ENCODE measurements around the gene PRSS56. TPM values are rescaled to one million over a fixed set of nuclear protein-coding genes. Genes with fewer than 3 reads are reported as not detected.

Gene PRSS56
- total RNA-seq, result not detected

DNA sequence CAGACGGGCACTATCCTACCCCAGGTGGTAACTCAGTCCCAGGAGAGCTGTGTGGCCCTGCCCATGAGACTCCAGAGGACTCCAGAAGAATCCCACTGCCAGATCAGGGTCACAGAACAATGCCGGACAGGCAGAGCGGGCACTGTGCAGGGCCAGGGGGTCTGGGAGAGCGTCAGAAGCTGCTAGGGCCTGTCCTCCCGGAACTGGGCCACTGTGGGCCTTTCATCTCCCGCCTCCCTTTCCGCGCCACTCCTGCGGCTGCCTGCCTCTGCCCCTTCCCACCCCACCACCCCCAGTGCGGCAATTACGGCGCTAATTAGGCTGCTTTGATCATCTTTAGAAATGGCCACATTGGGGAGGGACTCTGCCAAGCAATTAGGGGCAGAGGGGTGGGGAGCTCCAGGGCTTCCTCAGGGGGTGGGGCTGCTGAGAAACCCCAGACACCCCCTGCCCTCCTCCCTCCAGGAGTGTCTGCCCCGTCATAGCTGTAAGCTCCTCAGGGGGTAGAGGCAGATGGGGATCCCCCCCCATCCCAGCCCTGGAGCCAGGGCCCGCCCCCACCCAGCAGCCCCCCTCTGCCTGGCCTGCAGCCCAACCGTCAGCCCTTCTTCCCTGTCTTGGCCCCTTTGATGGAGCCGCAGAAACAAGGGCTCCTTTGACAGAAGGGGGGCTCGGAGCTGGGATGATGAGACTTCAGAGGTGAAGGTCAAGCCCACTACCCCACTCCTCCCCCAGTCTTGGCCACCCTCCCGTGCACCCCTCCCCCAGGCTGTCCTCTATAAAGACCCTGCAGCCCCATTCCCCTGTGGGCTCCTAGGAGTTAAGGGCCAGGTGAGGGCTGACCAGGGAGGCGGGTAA, at the start of gene PRSS56:
TSS of gene PRSS56 (plus strand) at position 808 of the 858 bp plus-strand sequence. CDS start 211 bp downstream, outside the sequence.
- ChIA-PET POLR2A (interaction anchor here (1.1 kb wide), 1 partner anchor 72 kb away, joined by 3 read pairs; no protein-coding TSS in a partner anchor), CTCF (interaction anchor here (1.2 to 1.4 kb wide), 2 partner anchors 28 to 72 kb away, joined by 5 to 7 read pairs; no protein-coding TSS in a partner anchor)
- Mint-ChIP-seq H3K27ac (no peak within 1 kb of the TSS), H3K4me3 (no peak within 1 kb of the TSS), H3K27me3 (peaks cover 22% of the 10 kb centered on the region), H3K9me3 (no peaks in the 10 kb centered on the region), H3K36me3 (ENCODE audit: low read depth) (no peaks in the 10 kb centered on the region), H3K4me1 (peaks cover 10% of the 10 kb centered on the region)
- no peak for DNase-seq

DNA sequence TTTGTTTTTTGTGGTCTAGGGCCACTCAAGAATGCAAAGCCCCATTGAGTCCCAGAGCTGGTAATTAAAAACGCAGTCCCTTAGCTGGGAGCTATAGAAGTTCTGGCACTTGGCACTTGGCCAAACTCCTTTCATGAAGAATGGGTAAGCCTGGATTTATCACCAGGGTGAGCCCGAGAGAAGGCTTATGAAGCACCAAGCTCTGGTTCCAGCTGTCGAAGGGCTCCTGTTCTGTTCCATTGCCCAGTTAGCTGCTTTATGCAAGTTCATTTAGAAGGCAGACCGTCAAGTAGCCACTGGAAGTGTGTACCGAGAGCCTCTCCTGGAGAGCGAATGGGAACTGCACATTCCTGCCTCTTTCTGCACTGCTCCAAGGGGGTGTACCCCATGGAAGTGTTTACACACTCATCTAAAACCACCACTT, 46.7 kb upstream of the PRSS56 start:
- POLR2A ChIA-PET, result no interaction called here
- H3K36me3 Mint-ChIP-seq (ENCODE audit: low read depth), result no peaks in the 10 kb centered on the region
- no peak overlapping the region for H3K27ac Mint-ChIP-seq
- peaks cover 45% of the 10 kb centered on the region for H3K27me3 Mint-ChIP-seq
- H3K4me3 Mint-ChIP-seq, result no peak overlapping the region
- H3K4me1 Mint-ChIP-seq, result no peaks in the 10 kb centered on the region
- DNase-seq, result no peak
- no peaks in the 10 kb centered on the region for H3K9me3 Mint-ChIP-seq
- CTCF ChIA-PET, result interaction anchor here (1.3 kb wide), 1 partner anchor 31 kb away, joined by 3 read pairs; no protein-coding TSS in a partner anchor

DNA sequence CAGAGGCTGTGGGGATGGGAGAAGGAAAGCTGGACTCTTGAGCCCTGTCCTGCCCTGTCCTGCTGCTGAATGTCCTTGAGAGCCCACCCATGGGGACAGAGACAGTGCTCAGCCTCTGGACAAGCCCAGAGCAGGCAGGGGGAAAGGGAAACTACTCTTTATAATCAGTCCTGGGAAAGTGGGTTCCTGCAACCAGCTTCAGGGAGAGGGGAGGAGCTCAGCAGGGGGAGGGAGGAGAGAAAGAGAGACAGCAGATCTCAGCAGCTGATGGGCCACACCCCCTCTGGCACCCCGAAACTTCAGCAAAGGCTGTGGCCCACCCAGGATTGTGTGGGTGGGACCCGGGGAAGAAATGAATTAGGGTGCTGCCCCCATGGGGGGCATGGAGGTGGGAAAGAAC, 44.1 kb upstream of the PRSS56 start:
- Mint-ChIP-seq H3K4me3 (no peak overlapping the region), H3K9me3 (no peaks in the 10 kb centered on the region), H3K27ac (no peak overlapping the region), H3K4me1 (no peaks in the 10 kb centered on the region), H3K27me3 (peaks cover 23% of the 10 kb centered on the region), H3K36me3 (ENCODE audit: low read depth) (no peaks in the 10 kb centered on the region)
- POLR2A ChIA-PET, result no interaction called here
- no peak for DNase-seq
- CTCF ChIA-PET, result no interaction called here

DNA sequence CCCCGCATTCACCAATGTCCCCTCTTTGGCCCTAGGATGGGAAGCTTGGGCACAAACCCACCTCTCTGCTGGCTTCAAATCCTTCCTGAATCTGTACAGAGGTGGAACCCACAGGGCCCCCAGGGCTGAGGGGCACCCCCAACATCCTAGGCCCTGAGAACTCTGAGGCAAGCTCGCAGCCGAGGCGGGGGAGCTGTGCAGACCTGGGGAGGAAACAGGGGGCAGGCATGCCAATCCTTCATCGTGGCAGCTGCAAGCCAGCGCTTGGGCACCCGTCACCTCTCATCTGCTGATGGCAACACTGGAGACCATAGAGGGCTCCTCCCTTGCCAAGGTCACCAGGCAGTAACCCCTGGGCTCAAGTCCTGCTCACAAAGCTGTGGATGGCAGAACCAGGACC, 43.4 kb upstream of the PRSS56 start:
- no peaks in the 10 kb centered on the region for H3K4me1 Mint-ChIP-seq
- DNase-seq, result no peak
- peaks cover 18% of the 10 kb centered on the region for H3K27me3 Mint-ChIP-seq
- no peak overlapping the region for H3K4me3 Mint-ChIP-seq
- CTCF ChIA-PET, result no interaction called here
- H3K9me3 Mint-ChIP-seq, result no peaks in the 10 kb centered on the region
- no peak overlapping the region for H3K27ac Mint-ChIP-seq
- POLR2A ChIA-PET, result no interaction called here
- no peaks in the 10 kb centered on the region for H3K36me3 Mint-ChIP-seq (ENCODE audit: low read depth)

DNA sequence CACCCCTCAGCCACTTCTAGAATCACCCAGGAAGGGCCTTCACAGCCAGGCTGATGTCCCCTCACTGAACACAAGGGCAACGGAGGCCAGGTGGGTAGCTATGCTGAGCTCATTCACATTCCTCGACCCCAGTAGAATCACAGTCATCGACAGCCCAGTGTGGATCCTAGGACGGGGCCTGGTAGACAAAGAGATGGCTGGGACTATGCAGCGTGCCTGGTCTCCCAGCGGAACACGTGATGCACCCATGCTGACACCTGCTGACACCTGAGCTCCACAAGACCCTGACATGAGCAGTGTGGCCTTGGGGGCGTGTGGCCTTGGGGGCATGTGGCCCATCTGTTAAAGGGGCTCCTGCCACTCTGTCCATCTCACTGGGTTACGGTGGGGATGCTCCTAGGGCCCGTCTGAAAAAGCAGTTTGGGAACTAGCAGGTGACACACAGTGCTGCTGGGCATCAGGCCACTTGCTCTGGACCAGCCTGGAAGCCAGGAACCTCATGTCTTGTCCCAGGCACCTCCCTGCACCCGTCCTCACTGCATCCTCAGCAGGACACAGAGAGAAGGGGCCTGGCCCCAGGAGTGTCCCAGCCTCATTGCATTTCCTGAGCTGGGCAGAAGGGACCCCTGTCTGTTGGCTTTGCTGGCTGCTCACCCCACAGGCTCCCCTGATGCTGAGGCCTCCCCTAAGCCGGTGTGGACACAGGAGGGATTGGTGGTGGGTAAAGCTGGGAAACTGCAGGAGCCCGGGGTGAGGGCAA, 42.3 kb upstream of the PRSS56 start:
- H3K36me3 Mint-ChIP-seq (ENCODE audit: low read depth), result no peaks in the 10 kb centered on the region
- CTCF ChIA-PET, result no interaction called here

DNA sequence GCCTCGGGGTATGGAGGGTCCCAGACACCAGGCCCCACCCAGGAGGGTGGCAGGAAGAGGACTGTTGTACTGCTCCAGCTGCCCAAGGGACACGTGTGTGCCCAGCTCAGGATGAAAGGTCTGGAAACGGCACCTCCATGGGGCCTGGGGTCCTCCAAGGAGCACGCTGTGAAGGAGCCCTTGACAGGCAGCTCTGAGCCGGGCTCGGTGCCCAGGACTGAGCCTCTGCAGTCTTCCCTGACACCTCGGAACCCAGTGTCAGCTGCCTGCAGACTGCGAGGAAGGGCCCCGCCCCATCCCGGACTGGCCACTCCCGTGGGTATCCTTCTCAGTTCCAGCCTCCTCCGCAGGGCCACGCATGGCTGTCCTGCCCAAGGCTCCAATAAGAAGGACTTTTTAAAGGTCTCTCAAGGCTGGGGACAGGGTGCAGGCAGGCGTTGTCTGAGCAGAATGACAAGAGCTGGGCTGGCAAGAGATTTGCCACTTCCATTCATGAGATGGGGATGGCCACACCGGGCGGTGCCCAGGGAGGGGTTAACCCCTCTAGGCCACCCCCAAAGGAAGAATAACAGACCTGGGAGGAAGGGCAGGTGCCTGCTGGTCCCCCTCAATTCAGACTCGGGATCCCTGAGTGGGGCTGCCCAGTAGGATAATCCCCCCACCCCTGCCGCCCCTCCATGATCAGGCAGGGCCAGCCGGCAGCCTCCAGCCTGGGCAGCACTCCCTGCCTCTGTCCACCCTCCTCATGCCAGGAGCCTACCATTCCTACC, 41.4 kb upstream of the PRSS56 start:
- no peaks in the 10 kb centered on the region for H3K4me1 Mint-ChIP-seq
- no peak overlapping the region for H3K4me3 Mint-ChIP-seq
- H3K9me3 Mint-ChIP-seq, result no peaks in the 10 kb centered on the region
- H3K27me3 Mint-ChIP-seq, result peaks cover 4% of the 10 kb centered on the region
- H3K27ac Mint-ChIP-seq, result no peak overlapping the region
- CTCF ChIA-PET, result no interaction called here
- no peak for DNase-seq
- no peaks in the 10 kb centered on the region for H3K36me3 Mint-ChIP-seq (ENCODE audit: low read depth)
- POLR2A ChIA-PET, result no interaction called here

More for the DNA sequence above, 42.3 kb upstream of the PRSS56 start:
- POLR2A ChIA-PET, result no interaction called here
- DNase-seq, result no peak
- no peaks in the 10 kb centered on the region for H3K9me3 Mint-ChIP-seq
- peaks cover 7% of the 10 kb centered on the region for H3K27me3 Mint-ChIP-seq
- no peak overlapping the region for H3K4me3 Mint-ChIP-seq
- H3K27ac Mint-ChIP-seq, result no peak overlapping the region
- H3K4me1 Mint-ChIP-seq, result no peaks in the 10 kb centered on the region

DNA sequence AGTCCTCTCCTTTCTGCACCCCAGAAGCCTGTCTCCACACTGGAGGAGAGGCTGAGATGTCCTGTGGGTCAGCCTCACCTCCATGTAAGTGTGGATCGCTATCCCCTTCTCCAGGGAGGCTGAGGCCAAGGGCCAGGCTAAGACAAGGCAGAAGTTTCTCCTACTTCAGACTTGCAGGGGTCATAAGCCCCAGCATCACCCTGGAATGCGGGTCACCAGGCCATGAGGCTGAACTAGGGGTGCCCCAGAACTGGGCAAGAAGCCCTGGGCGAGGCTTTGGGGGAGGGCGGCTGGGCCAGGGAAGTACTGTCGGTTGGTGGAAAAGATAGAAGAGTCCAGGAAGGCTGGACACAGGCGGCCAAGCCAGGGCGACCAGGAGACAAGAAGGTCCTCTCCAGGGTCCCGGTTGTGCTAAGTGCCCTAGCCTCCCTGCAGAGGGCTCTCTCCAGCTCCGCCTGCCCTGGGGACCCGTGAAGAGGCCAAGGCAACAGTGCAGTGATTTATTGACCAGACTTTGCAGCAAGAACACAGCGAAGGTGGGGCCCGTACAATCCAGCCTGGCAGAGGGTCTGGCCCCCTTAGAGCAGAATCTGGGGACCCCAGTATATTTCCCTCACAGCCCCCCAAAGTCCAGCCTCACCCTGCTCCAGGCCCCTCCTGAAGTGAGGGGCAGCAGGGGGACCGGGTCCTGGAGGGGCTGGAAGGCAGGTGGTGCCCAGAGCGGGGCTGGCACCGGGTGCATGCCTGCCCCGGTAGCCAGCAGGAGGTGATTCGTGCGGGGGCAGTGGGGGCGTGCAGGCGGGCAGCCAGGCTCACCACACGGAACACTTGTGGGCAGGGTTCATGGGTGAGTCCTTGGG, 40.6 kb upstream of the PRSS56 start:
- Mint-ChIP-seq H3K27me3 (peaks cover 9% of the 10 kb centered on the region), H3K4me3 (no peak overlapping the region), H3K27ac (no peak overlapping the region), H3K36me3 (ENCODE audit: low read depth) (no peaks in the 10 kb centered on the region), H3K9me3 (no peaks in the 10 kb centered on the region), H3K4me1 (no peaks in the 10 kb centered on the region)
- CTCF ChIA-PET, result no interaction called here
- POLR2A ChIA-PET, result no interaction called here
- DNase-seq, result no peak

DNA sequence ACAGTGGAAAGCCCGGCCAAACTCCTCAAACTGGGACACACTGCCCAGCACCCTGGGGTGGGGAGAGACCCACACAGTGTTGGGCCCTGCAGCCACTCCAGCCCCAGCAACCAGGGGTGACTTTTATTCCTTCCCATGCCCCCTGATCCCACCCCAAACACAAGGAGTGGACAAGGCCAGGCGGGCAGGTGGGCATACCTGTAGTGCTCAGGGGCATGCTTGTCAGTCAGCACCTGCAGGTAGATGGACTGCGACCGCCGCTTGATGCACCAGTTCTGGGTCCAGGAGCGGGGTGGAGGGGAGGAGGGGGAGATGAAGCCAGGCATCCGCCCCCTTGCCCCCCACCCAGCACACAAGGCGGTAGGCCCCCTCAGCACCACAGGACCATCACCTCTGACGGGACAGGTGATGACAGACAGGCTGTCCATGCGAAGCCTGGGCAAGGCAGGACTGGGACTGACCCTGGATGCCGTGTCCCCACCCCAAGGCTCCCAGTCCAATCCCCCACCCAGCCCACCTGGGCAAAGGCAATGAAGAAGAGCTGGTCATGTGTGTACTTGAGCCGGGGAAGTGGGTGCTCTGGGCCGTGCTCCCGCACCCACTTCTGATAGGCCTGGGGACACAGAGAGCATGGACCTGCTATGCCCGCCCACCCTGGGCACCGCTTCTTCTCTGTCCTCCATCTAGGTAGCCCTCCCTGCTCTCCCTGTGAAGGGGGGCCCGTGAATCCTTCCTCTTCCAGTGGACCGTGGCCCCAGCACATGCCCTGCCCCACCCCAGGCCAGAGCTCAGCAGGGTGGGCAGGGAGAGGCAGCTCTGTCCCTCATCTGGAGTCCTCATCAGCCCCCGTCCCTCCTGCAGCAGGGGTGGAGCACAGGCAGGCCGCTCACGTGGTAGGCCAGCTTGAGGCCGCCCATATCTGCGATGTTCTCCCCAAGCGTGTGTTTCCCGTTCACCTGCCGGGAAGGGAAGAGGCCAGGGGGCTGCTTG, 39.7 kb upstream of the PRSS56 start:
- H3K9me3 Mint-ChIP-seq, result no peaks in the 10 kb centered on the region
- peaks cover 5% of the 10 kb centered on the region for H3K4me1 Mint-ChIP-seq
- no peak for DNase-seq
- no peaks in the 10 kb centered on the region for H3K36me3 Mint-ChIP-seq (ENCODE audit: low read depth)
- POLR2A ChIA-PET, result no interaction called here
- no peak overlapping the region for H3K27ac Mint-ChIP-seq
- H3K27me3 Mint-ChIP-seq, result peaks cover 16% of the 10 kb centered on the region
- no peak overlapping the region for H3K4me3 Mint-ChIP-seq
- CTCF ChIA-PET, result no interaction called here

DNA sequence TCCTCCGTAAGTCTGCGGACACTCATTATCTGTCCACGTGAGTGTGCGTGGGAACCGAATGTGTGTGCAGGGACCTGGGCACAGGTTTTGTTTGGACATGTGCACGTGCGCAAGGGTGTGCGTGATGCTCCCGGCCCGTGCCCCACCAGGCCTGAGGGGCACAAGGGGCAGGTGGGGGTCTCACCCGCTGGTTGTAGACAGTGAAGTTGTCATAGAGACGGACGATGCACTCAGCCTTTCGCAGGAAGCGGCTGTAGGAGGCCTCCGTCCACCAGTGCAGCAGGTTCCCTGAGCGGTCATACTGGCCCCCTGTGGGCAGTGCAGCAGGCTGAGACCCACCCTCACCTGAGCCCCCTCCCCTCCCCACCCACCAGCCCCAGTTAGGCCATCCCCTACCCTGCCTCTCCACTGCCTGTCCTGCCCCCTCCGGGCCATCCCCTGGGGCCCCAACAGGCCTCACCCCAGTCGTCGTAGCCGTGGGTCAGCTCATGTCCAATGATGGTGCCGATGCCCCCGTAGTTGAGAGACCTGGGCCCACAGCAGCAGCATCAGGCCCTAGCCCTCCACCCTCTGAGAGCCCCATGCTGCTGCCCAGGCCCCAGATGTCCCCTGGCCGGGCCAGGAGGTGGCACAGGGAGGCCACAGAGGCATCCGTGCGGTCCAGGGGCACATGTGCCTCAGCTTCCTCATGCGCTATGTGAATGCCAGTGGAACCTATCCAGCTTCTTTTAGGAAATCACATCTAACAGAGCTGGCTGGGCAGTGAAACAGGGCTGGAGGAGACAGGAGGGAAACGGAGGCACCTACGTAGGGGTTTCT, 38.7 kb upstream of the PRSS56 start:
- ChIA-PET POLR2A (no interaction called here), CTCF (no interaction called here)
- peaks cover 18% of the 10 kb centered on the region for H3K27me3 Mint-ChIP-seq
- peaks cover 5% of the 10 kb centered on the region for H3K4me1 Mint-ChIP-seq
- H3K4me3 Mint-ChIP-seq, result no peak overlapping the region
- H3K9me3 Mint-ChIP-seq, result no peaks in the 10 kb centered on the region
- H3K36me3 Mint-ChIP-seq (ENCODE audit: low read depth), result no peaks in the 10 kb centered on the region
- DNase-seq, result no peak
- H3K27ac Mint-ChIP-seq, result no peak overlapping the region

DNA sequence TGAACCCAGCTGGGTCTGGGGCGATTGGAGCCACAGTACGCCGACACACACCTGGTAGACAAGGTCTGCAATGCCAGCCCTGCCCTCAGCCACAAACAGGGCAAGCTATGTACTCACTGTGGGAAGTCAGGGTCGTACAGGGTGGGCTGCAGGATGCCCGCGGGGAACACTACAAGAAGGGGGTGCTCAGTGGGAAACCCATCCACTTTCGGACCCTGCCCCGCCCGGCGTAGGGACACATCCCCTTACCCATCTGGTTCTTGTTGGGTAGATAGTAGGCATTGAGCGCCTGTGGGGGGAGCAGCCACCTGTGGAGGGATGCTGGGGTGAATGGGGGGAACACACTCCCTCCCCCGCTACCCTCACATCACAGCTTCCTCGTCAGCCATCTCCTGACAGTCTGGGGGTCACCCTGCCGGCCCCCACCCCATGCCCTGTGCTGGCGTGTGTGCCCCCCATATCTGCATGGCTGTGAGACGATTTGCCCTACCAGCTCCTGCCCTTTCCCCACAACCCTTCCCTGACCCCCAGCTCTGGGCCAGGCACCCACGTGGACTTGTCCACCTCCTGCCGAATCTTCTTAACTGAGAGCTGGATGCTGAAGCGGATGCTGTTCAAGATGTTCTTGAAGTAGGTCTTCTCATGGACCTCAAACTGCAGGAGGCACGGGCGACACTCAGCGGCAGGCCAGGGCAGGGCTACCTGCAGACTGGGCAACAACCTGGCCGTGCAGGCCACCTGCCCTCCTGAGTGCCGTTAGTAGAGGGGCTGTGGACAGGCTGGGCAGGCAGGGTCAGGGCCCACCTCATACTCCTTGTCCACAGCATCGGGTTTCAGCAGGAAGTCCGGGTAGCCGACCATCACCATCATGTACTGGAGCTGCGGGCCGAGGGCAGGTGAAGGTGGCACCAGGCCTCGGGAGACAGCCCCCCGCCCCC, 37.6 kb upstream of the PRSS56 start:
- ChIA-PET CTCF (no interaction called here), POLR2A (no interaction called here)
- H3K4me3 Mint-ChIP-seq, result no peak overlapping the region
- no peaks in the 10 kb centered on the region for H3K9me3 Mint-ChIP-seq
- H3K4me1 Mint-ChIP-seq, result peaks cover 5% of the 10 kb centered on the region
- H3K27me3 Mint-ChIP-seq, result peaks cover 23% of the 10 kb centered on the region
- no peak for DNase-seq
- no peaks in the 10 kb centered on the region for H3K36me3 Mint-ChIP-seq (ENCODE audit: low read depth)
- no peak overlapping the region for H3K27ac Mint-ChIP-seq
